Liver (tissue), 9 donors: ENCODE measurements around the gene SDC1. TPM values are rescaled to one million over a fixed set of nuclear protein-coding genes. Genes with fewer than 3 reads are reported as not detected.

Source experiments
- DNase-seq: peaks from one replicate; pipeline ENCODE4 v3.0.0-alpha.2; 2017; ENCODE audit warnings: low spot score
- H3K27ac ChIP-seq, 2 donors: one replicate each; pipeline ENCODE4 v1.7.0; 2013; ENCODE audit warnings: inconsistent platforms in 2 of 2, low read length in 2 of 2, control low read depth in 1 of 2, low read depth in 1 of 2, mild to moderate bottlenecking in 1 of 2
- H3K27me3 ChIP-seq, 4 donors: one replicate each; pipeline versions ENCODE4 v1.6.1 to v1.7.0; 2013; ENCODE audit warnings: low read length in 3 of 4, inconsistent platforms in 1 of 4, mild to moderate bottlenecking in 1 of 4, moderate library complexity in 1 of 4; ENCODE audit not compliant: control insufficient read depth in 4 of 4, insufficient read depth in 4 of 4
- H3K36me3 ChIP-seq, 4 donors: one replicate each; pipeline versions ENCODE4 v1.6.1 to v1.7.0; 2013; ENCODE audit warnings: low read length in 3 of 4, mild to moderate bottlenecking in 3 of 4, low read depth in 1 of 4, moderate library complexity in 1 of 4; ENCODE audit not compliant: control insufficient read depth in 4 of 4, insufficient read depth in 3 of 4
- H3K4me1 ChIP-seq, 4 donors: one replicate each; pipeline versions ENCODE4 v1.6.1 to v1.7.0; 2013; ENCODE audit warnings: low read length in 3 of 4, mild to moderate bottlenecking in 3 of 4, moderate library complexity in 1 of 4; ENCODE audit not compliant: control insufficient read depth in 4 of 4, insufficient read depth in 4 of 4
- H3K4me3 ChIP-seq, 3 donors: one replicate each; pipeline versions ENCODE4 v1.6.1 to v1.7.0; 2013; ENCODE audit warnings: low read length in 3 of 3, control low read depth in 1 of 3, low read depth in 1 of 3, mild to moderate bottlenecking in 1 of 3
- H3K9ac ChIP-seq, 2 donors: one replicate each; pipeline ENCODE4 v1.7.0; 2013; ENCODE audit warnings: low read length in 2 of 2, mild to moderate bottlenecking in 2 of 2, moderate library complexity in 2 of 2, control low read depth in 1 of 2, low read depth in 1 of 2
- H3K9me3 ChIP-seq, 4 donors: one replicate each; pipeline versions ENCODE4 v1.6.1 to v1.7.0; 2013; ENCODE audit warnings: low read length in 3 of 4; ENCODE audit not compliant: control insufficient read depth in 4 of 4
- ATF3 ChIP-seq: IDR thresholded peaks from 2 replicates; pipeline ENCODE4 v1.6.1; 2016; ENCODE audit warnings: antibody characterized with exemption
- CTCF ChIP-seq: fragments of 150-350 bp; IDR thresholded peaks from 2 replicates; pipeline ENCODE4 v1.5.1; 2017; ENCODE audit warnings: improper control_type of control experiment, low read depth, low read length; ENCODE audit not compliant: missing input control
- EGR1 ChIP-seq, 2 donors: IDR thresholded peaks; 2 replicates each; pipeline ENCODE4 v1.6.1; 2016 to 2018; ENCODE audit warnings: antibody characterized with exemption in 2 of 2, low read depth in 2 of 2
- FOXA1 ChIP-seq: IDR thresholded peaks from 2 replicates; pipeline ENCODE4 v1.6.1; 2016; ENCODE audit warnings: antibody characterized with exemption
- FOXA2 ChIP-seq: IDR thresholded peaks from 2 replicates; pipeline ENCODE4 v1.6.1; 2016; ENCODE audit warnings: antibody characterized with exemption
- GABPA ChIP-seq, 2 donors: IDR thresholded peaks in 1 of 2; conservative IDR thresholded peaks in 1 of 2; 2 replicates each; pipeline ENCODE4 v1.6.1; 2016; ENCODE audit warnings: antibody characterized with exemption in 2 of 2, mild to moderate bottlenecking in 1 of 2, moderate library complexity in 1 of 2
- HNF4A ChIP-seq, 2 donors: conservative IDR thresholded peaks; 2 replicates each; pipeline ENCODE4 v1.6.1; 2016; ENCODE audit warnings: antibody characterized with exemption in 2 of 2, mild to moderate bottlenecking in 2 of 2
- HNF4G ChIP-seq: IDR thresholded peaks from 2 replicates; pipeline ENCODE4 v1.6.1; 2016; ENCODE audit warnings: antibody characterized with exemption
- MAX ChIP-seq: IDR thresholded peaks from 2 replicates; pipeline ENCODE4 v1.6.1; 2016; ENCODE audit warnings: antibody characterized with exemption
- REST ChIP-seq: IDR thresholded peaks from 2 replicates; pipeline ENCODE4 v1.6.1; 2016; ENCODE audit warnings: antibody characterized with exemption, mild to moderate bottlenecking
- SP1 ChIP-seq: IDR thresholded peaks from 2 replicates; pipeline ENCODE4 v1.6.1; 2018; ENCODE audit warnings: antibody characterized with exemption, mild to moderate bottlenecking
- TAF1 ChIP-seq: conservative IDR thresholded peaks from 2 replicates; pipeline ENCODE4 v1.6.1; 2016; ENCODE audit warnings: antibody characterized with exemption, mild to moderate bottlenecking
- YY1 ChIP-seq: IDR thresholded peaks from 2 replicates; pipeline ENCODE4 v1.6.1; 2016; ENCODE audit warnings: antibody characterized with exemption, mild to moderate bottlenecking
- ZBTB33 ChIP-seq: IDR thresholded peaks from 2 replicates; pipeline ENCODE4 v1.6.1; 2016; ENCODE audit warnings: antibody characterized with exemption
- WGBS: extraction: QIAGEN DNeasy Blood & Tissue Kit; methylation state at CpG from one replicate; pipeline ENCODE4 v1.1.7; 2013; 5-methylcytosine and 5-hydroxymethylcytosine counted together
- polyA plus RNA-seq, 2 donors: library from polyadenylated mRNA; stranded (reverse) in 1 of 2; unstranded in 1 of 2; fragments of 200-250 nt in 1 of 2; fragments of >200 nt in 1 of 2; fragmentation: Nextera tagmentation in 1 of 2; extraction: Ambion mirVana in 1 of 2; gene quantifications; one replicate each; pipeline versions ENCODE4 v1.2.1 to v1.2.3, GENCODE V29; 2013 to 2015
- total RNA-seq, 2 donors: library from RNA; depleted of rRNA; stranded (reverse); fragments of >200 nt; gene quantifications; one replicate each; pipeline ENCODE4 v1.2.3, GENCODE V29; 2014
- donor health status: healthy.
- donor health status: healthy.
- donor health status: healthy.
- donor health status: healthy.
- donor health status: healthy.

The SDC1 gene
- total and polyA plus RNA-seq, 4 donors, result 99.6 to 363 (median 196) TPM

GRCh38 chr2:20174410-20174809 lies 50.5 kb downstream of the SDC1 start:
- Histone ChIP-seq H3K9me3 (no peaks in the 10 kb centered on the region), H3K36me3 (no peaks in the 10 kb centered on the region), H3K4me3 (no peak overlapping the region), H3K27ac (no peak overlapping the region), H3K4me1 (peaks cover 23 to 53% (median 39%) of the 10 kb centered on the region in 4 donors), H3K27me3 (no peaks in the 10 kb centered on the region), H3K9ac (no peak overlapping the region)
- TF ChIP-seq HNF4A (conservative IDR thresholded peaks at IDR 0.05), result no peak
- TF ChIP-seq FOXA1, result no peak
- no peak for TF ChIP-seq GABPA (IDR thresholded peaks at IDR 0.05 in 1 of 2, conservative IDR thresholded peaks at IDR 0.05 in 1 of 2)
- no peak for TF ChIP-seq TAF1
- no peak for TF ChIP-seq HNF4G
- no peak for TF ChIP-seq MAX
- TF ChIP-seq CTCF, result no peak
- TF ChIP-seq SP1, result no peak
- no peak for TF ChIP-seq EGR1 (IDR thresholded peaks at IDR 0.05; ENCODE audit: low read depth in 2 of 2)
- TF ChIP-seq YY1, result no peak
- WGBS, result 97% methylated on average over 2 of the region's 2 CpGs
- DNase-seq, result no peak

- DNase-seq, result no peak
These were observed 51.2 kb downstream of the SDC1 start for GRCh38 chr2:20173496-20174402.

More at GRCh38 chr2:20173496-20174402, 51.2 kb downstream of the SDC1 start:
- TF ChIP-seq FOXA2, result no peak
- no peak for TF ChIP-seq ZBTB33
- no peak for TF ChIP-seq MAX
- no peak for TF ChIP-seq CTCF
- TF ChIP-seq FOXA1, result no peak
- no peak for TF ChIP-seq REST
- TF ChIP-seq TAF1, result no peak
- no peak for TF ChIP-seq ATF3
- no peak for TF ChIP-seq HNF4A (conservative IDR thresholded peaks at IDR 0.05)
- no peaks in the 10 kb centered on the region for H3K27me3 ChIP-seq
- 76% methylated on average over 14 of the region's 14 CpGs for WGBS
- no peak overlapping the region for H3K27ac ChIP-seq
- H3K36me3 ChIP-seq, result no peaks in the 10 kb centered on the region
- no peak overlapping the region for H3K9ac ChIP-seq
- H3K4me3 ChIP-seq, result no peak overlapping the region
- no peaks in the 10 kb centered on the region for H3K9me3 ChIP-seq
- peaks cover 18 to 46% (median 33%) of the 10 kb centered on the region in 4 donors for H3K4me1 ChIP-seq
